Adrenal gland (tissue), 5 donors: ENCODE measurements around the gene GPC5.

Source experiments
- POLR2A ChIP-seq, 2 donors: fragments of 450-650 bp; IDR thresholded peaks; one replicate each; pipeline ENCODE4 v1.6.1; 2017; ENCODE audit warnings: antibody characterized with exemption in 2 of 2, mild to moderate bottlenecking in 2 of 2, moderate library complexity in 1 of 2
- TF ChIP-seq, protein P1 (sequence below), 6 experiments: fragments of 450-650 bp in 4 of 6; fragments of 200-600 bp in 2 of 6; sonication (generic) in 1 of 6; IDR thresholded peaks; 1 replicate in 5 of 6; 2 replicates in 1 of 6; pipeline versions ENCODE4 v1.5.1 to v1.8.0; 2016 to 2021; ENCODE audit warnings: antibody characterized with exemption in 6 of 6, mild to moderate bottlenecking in 2 of 6, moderate library complexity in 1 of 6
- donor health status: DM: no; HTN: no; CAD: no.

DNA sequence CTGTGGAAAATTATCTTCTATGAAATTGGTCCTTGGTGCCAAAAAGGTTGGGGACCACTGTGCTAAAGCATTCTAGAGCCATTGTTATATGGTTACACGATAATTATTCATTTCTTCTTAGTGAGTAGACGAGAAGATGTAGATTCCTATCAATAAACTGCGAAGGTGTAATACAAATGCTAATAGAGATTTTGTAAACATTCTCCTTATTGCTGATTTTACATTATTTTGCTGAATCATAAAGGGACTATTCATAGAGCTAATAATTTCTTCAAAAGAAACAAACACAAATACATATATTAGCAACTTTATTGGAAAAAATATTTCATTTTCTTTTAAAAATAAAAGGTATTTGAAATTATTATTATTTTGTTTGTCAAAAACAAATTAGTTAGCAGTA is 1005.2 kb downstream of the GPC5 start:
- TF ChIP-seq, protein P1, sequence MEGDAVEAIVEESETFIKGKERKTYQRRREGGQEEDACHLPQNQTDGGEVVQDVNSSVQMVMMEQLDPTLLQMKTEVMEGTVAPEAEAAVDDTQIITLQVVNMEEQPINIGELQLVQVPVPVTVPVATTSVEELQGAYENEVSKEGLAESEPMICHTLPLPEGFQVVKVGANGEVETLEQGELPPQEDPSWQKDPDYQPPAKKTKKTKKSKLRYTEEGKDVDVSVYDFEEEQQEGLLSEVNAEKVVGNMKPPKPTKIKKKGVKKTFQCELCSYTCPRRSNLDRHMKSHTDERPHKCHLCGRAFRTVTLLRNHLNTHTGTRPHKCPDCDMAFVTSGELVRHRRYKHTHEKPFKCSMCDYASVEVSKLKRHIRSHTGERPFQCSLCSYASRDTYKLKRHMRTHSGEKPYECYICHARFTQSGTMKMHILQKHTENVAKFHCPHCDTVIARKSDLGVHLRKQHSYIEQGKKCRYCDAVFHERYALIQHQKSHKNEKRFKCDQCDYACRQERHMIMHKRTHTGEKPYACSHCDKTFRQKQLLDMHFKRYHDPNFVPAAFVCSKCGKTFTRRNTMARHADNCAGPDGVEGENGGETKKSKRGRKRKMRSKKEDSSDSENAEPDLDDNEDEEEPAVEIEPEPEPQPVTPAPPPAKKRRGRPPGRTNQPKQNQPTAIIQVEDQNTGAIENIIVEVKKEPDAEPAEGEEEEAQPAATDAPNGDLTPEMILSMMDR (IDR thresholded peaks at IDR 0.05), result no peak
- no peak for TF ChIP-seq POLR2A (IDR thresholded peaks at IDR 0.05)
